K562 (cell line): ENCODE results near the gene PCGF6.

ENCODE experiments used
- CBX8 ChIP-seq: fragments of 200-600 bp; sonication (generic); IDR thresholded peaks from 2 replicates; pipeline ENCODE4 v1.6.1; 2012; ENCODE audit warnings: borderline replicate concordance, mixed run types, low read depth, mild to moderate bottlenecking, moderate library complexity, mixed read lengths, low read length, control low read depth, inconsistent platforms; ENCODE audit not compliant: poor library complexity, severe bottlenecking; ENCODE audit errors: extremely low read depth
- CTCF ChIP-seq, 3 experiments: IDR thresholded peaks in 2 of 3; conservative IDR thresholded peaks in 1 of 3; 2 replicates each; pipeline ENCODE4 v1.5.1; 2011 to 2012; ENCODE audit warnings: low read length in 3 of 3, mild to moderate bottlenecking in 3 of 3, control low read depth in 2 of 3, improper control_type of control experiment in 1 of 3, inconsistent platforms in 1 of 3, low read depth in 1 of 3, mixed read lengths in 1 of 3, moderate library complexity in 1 of 3; ENCODE audit not compliant: insufficient read depth in 2 of 3
- JUND ChIP-seq, 2 experiments: IDR thresholded peaks; 2 replicates in 1 of 2; 3 replicates in 1 of 2; pipeline ENCODE4 v1.6.1; 2011; ENCODE audit warnings: borderline replicate concordance in 2 of 2, low read depth in 2 of 2, low read length in 2 of 2, improper control_type of control experiment in 1 of 2, missing biosample characterization in 1 of 2, missing genetic modification characterization in 1 of 2, missing genetic modification reagents in 1 of 2
- MXI1 ChIP-seq: IDR thresholded peaks from 2 replicates; pipeline ENCODE4 v1.6.1; 2011; ENCODE audit warnings: low read depth, mild to moderate bottlenecking, improper control_type of control experiment, low read length
- NFE2 ChIP-seq: IDR thresholded peaks from 2 replicates; pipeline ENCODE4 v1.6.1; 2014; ENCODE audit warnings: antibody characterized with exemption, low read depth
- POLR2AphosphoS2 ChIP-seq: IDR thresholded peaks from 2 replicates; pipeline ENCODE4 v1.6.1; 2012; ENCODE audit warnings: low read length, improper control_type of control experiment
- TEAD4 ChIP-seq, 2 experiments: sonication (generic) in 1 of 2; formaldehyde crosslinking in 1 of 2; IDR thresholded peaks; 2 replicates each; pipeline versions ENCODE4 v1.6.1 to v1.8.0; 2012 to 2022; ENCODE audit warnings: borderline replicate concordance in 1 of 2, inconsistent platforms in 1 of 2, low read length in 1 of 2, mild to moderate bottlenecking in 1 of 2, missing genetic modification reagents in 1 of 2
- UBTF ChIP-seq, 2 experiments: IDR thresholded peaks; 2 replicates each; pipeline ENCODE4 v1.6.1; 2012; ENCODE audit warnings: improper control_type of control experiment in 2 of 2, low read depth in 2 of 2, low read length in 2 of 2, borderline replicate concordance in 1 of 2

GRCh38 chr10:103254113-103254512 is 96.8 kb downstream of the PCGF6 start:
- TF ChIP-seq POLR2AphosphoS2 (no peak), CTCF (IDR thresholded peaks at IDR 0.05 in 2 of 3, conservative IDR thresholded peaks at IDR 0.05 in 1 of 3; ENCODE audit: insufficient read depth in 2 of 3, low read depth in 1 of 3, low read length in 3 of 3) (no peak), TEAD4 (IDR thresholded peaks at IDR 0.05; ENCODE audit: low read length) (no peak), TEAD4 (CRISPR knock-in tag; IDR thresholded peaks at IDR 0.05; ENCODE audit: borderline replicate concordance) (no peak), CBX8 (no peak), MXI1 (no peak), UBTF (IDR thresholded peaks at IDR 0.05; ENCODE audit: borderline replicate concordance in 1 of 2, low read depth in 2 of 2, low read length in 2 of 2) (no peak), NFE2 (no peak), JUND (IDR thresholded peaks at IDR 0.05; ENCODE audit: borderline replicate concordance, low read depth, low read length) (no peak), JUND (tag; IDR thresholded peaks at IDR 0.05; ENCODE audit: borderline replicate concordance, low read depth, low read length) (no peak)
